Ammon's horn (tissue), 1 donor: ENCODE results near the gene CNDP1.
"Not testable (repeated sequence)": the region's sequence is repeated elsewhere in the genome, so short reads cannot be mapped to it uniquely, and the experiment has no call there.

Experiments used
- DNase-seq: peaks from one replicate; pipeline ENCODE4 v3.0.0-alpha.2; 2016; ENCODE audit warnings: low spot score

Gene CNDP1

DNA sequence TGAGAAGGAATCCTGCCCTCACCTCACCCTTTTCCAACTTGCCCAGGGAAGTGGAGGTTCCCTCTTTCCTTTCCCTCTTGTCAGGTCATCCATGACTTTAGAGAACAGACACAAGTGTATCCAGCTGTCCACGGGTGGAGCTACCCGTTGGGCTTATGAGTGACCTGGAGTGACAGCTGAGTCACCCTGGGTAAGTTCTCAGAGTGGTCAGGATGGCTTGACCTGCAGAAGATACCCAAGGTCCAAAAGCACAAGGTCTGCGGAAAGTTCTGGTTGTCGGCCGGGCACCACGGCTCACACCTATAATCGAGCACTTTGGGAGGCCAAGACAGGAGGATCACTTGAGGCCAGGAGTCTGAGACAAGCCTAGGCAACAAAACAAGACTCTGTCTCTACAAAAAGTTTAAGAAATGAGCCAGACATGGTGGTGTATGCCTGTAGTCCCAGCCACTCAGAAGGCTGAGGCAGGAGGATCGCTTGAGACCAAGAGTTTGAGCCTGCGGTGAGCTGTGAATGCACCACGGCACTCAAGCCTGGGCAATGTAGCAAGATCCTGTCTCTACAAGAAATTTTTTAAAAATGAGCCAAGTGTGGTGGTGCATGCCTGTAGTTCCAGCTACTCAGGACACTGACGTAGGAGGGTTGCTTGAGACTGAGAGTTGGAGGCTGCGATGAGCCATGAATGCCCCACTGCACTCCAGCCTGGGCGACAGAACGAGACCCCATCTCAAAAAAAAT, 14.0 kb upstream of the CNDP1 start:
- DNase-seq, result no peak

DNA sequence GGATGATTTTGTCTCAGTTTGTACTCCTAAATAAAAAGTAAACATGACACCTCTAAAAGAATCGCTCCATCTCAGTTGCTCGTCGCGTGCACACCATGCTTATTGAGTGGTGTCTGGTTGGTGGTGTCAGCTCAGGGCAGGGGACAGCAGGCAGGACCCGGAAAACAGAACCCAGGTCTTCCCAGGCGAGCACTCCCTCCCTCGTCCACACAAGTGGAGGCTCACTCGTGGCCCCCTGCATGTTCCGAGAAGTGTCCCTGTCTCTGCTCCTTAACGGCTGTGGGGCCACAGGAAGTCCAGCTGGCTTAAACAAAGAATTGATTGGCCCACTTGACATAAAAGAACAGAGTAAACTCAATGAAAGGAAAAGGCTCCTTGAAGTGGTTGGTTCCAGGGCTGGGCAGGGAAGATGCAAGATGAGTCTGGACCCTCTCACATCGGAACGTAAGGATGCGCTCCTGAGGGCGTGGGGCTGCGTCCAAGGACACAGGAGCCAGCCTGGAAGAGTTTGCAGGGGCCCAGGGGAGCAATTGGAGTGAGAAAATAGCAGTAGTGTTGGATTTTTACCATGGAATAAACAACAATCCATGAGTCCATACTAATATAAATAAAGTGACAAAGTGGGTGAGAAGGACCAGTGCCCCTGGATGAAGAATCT, 13.1 kb upstream of the CNDP1 start:
- no peak for DNase-seq

- no peak for DNase-seq
These were observed 11.4 kb upstream of the CNDP1 start for GRCh38 chr18:74522635-74523548.

- DNase-seq, result no peak
These were observed 10.2 kb upstream of the CNDP1 start for GRCh38 chr18:74524097-74524496.

- not testable (repeated sequence) for DNase-seq
These were observed 9.4 kb upstream of the CNDP1 start for GRCh38 chr18:74524915-74525314.

DNA sequence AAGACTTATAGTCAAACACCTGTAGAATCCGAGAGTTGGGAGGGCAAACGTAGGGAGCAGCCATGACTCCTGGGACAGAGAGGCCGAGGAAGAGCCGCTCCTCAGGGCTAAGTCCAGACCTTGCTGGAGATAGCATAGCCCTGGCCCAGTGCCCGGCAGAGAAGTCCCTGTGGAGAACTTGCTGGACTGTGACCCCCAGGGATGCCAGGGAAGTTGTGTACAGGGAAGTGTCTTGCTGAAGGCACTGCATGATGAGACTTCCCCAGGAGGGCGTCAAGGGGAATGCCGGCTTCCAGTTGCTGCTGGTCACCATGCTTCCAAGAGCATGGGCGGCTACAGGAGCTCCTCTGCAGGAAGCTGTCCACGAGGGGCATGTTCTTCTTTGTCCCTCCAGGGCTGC, 8.6 kb upstream of the CNDP1 start:
- no peak for DNase-seq

GRCh38 chr18:74526488-74526887, 7.8 kb upstream of the CNDP1 start:
- no peak for DNase-seq

GRCh38 chr18:74528478-74528877, 5.8 kb upstream of the CNDP1 start:
- DNase-seq, result no peak

DNA sequence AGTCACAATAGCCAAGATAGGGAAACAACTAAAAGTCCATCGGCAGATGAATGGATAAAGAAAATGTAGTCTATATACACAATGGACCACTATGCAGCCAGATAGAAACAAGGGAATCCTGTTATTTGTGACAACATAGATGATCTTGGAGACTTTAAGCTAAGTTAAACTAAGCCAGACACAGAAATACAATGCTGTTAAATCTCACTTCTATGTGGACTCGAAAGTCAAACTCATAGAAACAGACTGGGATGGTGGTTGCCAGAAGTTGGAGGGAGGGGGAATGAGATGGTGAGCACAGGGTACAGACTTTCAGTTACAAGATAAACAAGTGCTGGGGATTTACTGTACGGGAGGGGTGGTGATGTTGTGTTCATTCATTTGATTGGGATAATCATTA, 5.4 kb upstream of the CNDP1 start:
- no peak for DNase-seq

DNA sequence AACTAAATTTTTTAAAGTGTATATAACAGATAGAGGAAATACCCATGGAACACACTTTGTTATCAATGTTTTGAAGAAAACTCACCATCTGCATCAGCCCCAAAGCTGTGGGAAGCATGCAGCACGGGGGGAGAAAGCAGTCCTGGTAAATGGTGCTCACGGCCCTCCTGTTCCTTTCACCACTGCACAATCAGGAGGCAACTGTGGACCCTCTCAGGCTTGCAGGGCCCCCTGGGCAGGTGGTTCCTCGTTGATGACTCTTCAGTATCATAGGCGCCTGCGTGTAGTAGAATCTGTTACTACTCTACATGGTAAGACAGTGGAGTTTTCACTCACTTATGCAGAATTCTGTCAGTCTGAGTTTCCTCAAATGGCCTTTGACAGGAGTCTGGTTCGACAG, 4.9 kb upstream of the CNDP1 start:
- no peak for DNase-seq

DNA sequence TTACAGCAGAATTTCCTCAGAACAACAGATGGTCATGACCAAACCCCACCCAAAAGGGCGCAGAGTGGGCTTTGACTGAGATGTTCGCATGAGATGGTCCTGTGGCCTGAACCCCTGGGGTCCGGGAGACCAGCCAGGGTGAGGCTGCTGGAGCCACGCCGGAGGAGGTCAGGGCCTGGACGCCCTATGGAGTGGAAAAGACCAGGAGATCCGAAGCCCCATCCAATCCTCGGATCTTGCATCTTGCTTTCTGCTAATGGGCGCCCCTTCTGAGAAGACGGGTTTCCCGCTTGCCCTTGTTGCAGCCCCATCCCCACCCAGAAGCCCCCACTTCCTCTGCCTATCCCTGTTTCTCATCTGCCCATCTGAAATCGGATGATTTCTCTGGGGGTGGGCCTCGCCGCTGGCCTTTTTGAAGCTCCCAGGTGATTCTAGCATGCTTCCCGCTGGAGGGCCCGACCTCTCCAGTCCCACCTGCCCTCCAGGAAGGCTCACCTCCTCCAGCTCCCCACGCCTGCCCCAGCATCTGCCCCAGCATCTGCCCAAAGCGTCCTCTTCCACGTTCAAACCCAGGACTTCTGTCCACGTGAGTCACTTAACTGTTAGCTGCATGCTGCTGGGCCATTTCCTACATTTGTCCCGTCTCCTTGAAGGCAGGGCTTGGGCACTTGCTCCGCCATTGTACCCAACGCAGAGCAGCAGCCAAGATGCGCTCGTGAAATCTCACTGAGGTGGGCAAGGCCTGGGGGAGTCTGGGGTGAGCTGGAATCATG, 4.3 kb upstream of the CNDP1 start:
- no peak for DNase-seq

DNA sequence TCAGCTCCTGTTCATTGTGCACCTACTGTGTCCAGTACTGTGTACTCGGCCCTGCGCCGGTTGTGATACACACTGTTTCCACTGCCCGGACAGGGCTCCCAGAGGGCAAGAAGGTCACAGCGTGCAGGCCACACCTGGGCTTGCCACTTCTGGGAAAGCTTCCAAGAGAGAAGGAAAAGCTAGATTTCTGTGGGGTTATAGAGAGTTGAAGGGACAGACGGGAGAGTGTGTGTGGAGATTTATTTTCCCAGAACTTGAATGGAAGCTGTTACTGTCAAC, 3.8 kb upstream of the CNDP1 start:
- DNase-seq, result no peak

GRCh38 chr18:74531043-74531442, 3.3 kb upstream of the CNDP1 start:
- DNase-seq, result no peak

- no peak for DNase-seq
These were observed 1.7 kb upstream of the CNDP1 start for GRCh38 chr18:74532511-74533025.

GRCh38 chr18:74533666-74534065, 634 bp upstream of the CNDP1 start:
- DNase-seq, result no peak

DNA sequence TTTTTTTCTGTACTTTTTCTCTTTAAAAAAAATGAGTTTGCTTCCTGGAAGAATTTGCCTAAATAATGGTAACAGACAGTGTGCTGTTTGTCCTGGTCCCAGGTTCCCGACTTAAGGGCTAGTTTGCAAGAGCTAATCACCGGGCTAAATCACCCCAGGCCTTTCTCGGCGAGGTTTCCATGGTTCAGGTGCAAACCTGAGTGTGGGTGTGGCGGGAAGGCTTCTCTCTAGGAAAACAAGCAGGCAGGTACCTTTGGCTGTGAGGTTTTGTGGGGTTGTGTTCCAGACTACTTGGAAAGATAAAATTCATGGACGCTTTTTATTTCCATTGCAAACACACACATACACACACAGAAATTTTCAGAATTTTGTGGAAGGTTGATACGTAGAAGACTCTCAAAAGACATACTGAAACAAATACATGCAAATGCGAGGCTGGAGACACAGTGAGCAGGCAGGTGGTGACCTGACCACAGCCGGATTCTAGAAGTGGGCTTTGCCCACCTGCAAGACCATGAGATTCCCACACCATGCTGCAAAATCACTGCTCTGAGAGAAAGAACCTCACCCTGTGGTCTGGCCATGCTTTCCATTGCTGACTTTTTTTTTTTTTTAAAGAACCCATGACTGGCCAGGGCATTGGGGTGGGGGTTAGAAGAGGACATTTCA, 815 bp downstream of the CNDP1 start:
- DNase-seq, result no peak

GRCh38 chr18:74539289-74539688, 5.0 kb downstream of the CNDP1 start:
- DNase-seq, result no peak

- DNase-seq, result no peak
These were observed 6.5 kb downstream of the CNDP1 start for GRCh38 chr18:74540652-74541421.

GRCh38 chr18:74541703-74542555, 7.6 kb downstream of the CNDP1 start:
- peak; percentile 89 for DNase-seq

DNA sequence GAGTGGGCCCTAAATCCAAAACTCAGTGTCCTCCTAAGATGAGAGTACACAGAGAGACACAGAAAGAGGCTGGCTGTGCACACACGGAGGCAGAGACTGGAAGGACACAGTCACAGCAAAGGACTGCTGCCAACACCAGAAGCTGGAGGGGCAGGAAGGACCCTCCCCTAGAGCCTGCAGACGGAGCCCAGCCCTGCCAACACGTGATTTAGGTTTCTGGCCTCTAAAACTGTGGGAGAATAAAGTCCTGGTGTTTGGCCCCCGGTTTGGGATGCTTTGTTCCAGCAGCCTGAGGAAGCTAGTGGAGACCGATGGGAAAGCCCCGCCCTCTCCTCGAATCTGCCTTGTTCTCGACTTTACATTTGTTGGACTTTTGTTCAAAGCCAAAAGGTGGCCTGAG, 10.6 kb downstream of the CNDP1 start:
- no peak for DNase-seq
